C4-2B (cell line): ENCODE results near the gene AMIGO2.

Experiments used
- H3K27ac ChIP-seq: fragments of 450-650 bp; 2 replicates; pipeline ENCODE4 v1.5.1; 2017
- CTCF ChIP-seq: fragments of 450-650 bp; conservative IDR thresholded peaks from 2 replicates; pipeline ENCODE4 v1.5.1; 2017; ENCODE audit warnings: mild to moderate bottlenecking
- ZFX ChIP-seq: fragments of 450-650 bp; IDR thresholded peaks from 2 replicates; pipeline ENCODE4 v1.6.1; 2017

Gene AMIGO2

GRCh38 chr12:47071241-47071852 is 8.4 kb downstream of the AMIGO2 start:
- H3K27ac ChIP-seq, result no peak overlapping the region
- TF ChIP-seq CTCF (peak; percentile 75), ZFX (no peak)

DNA sequence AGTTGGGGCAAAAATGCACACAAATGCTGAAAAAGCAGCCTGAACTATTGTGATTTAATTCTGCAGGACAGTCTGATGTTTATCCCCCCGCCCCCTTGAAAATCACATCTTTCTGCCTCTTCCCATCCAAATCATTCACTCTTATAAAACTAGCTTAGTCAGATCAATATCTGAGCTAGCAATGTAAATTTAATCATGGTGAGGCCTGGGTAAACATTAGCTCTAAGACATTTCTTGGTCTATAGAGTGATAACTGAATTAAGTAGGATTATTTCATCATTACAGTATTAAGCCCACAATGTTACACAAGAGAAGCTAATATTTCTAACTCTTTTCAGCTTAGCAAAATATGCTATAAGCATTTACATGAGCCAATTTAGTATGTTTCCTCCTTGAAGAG is 9.4 kb downstream of the AMIGO2 start:
- TF ChIP-seq CTCF (no peak), ZFX (no peak)
- no peak overlapping the region for H3K27ac ChIP-seq

DNA sequence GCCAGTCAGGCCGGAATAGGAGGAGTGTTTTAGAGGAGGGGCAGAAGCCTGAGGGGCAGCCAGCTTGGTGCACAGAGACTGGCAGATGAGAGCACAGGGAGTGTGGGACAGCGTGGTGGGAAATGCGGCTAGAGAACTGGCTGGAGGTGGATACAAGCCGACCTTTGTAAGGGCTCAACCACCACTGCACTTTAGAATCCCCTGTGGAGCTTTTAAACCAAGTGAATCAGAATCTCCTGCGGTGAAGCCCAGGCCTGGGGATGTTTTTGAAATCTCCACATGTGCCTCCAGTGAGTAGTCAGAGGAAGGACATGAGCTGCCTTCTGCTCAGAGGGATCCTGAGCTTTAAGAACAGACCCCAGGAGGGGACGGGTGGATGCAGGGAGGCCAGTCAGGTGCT is 11.2 kb downstream of the AMIGO2 start:
- TF ChIP-seq CTCF (no peak), ZFX (no peak)
- no peak overlapping the region for H3K27ac ChIP-seq

GRCh38 chr12:47067771-47068431 is 11.9 kb downstream of the AMIGO2 start:
- no peak overlapping the region for H3K27ac ChIP-seq
- TF ChIP-seq CTCF (no peak), ZFX (no peak)

DNA sequence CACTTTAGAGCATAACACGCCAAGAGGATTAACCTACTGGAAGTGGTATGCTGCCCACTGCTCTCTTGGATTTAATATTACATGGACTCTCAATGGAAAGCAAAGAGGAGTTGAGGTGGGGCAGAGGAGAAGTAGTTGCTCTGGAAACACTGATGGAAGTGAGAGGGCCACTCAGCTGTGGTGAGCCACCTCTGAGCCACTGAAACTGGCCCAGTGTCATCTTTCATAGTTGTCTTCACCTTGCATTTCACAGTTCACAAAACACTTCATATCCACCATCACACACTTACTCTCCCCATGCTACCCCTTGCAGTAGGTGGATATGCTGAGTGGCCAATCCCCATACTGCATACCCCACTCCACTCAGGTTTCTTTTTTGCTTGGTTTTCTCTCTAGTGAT is 12.6 kb downstream of the AMIGO2 start:
- H3K27ac ChIP-seq, result no peak overlapping the region
- TF ChIP-seq CTCF (no peak), ZFX (no peak)

- no peak overlapping the region for H3K27ac ChIP-seq
Measured at GRCh38 chr12:47066278-47067025, 13.3 kb downstream of the AMIGO2 start.

More at GRCh38 chr12:47066278-47067025, 13.3 kb downstream of the AMIGO2 start:
- TF ChIP-seq ZFX (no peak), CTCF (no peak)
